Fibroblast of lung (primary cell): ENCODE data around the gene ARHGAP18. TPM values are rescaled to one million over a fixed set of nuclear protein-coding genes. Genes with fewer than 3 reads are reported as not detected.

Source experiments
- DNase-seq, 2 donors: peaks; one replicate each; pipeline versions ENCODE4 v3.0.0 to v3.0.0-alpha.2; 2010; ENCODE audit warnings: low read depth in 2 of 2
- H2AFZ ChIP-seq: 2 replicates; pipeline ENCODE4 v1.5.1; 2012; ENCODE audit warnings: low read length, control low read depth, inconsistent platforms
- H3K27ac ChIP-seq: 2 replicates; pipeline ENCODE4 v1.5.1; 2011; ENCODE audit warnings: low read length, control low read depth; ENCODE audit not compliant: insufficient read depth
- H3K27me3 ChIP-seq: 2 replicates; pipeline ENCODE4 v1.5.1; 2011; ENCODE audit warnings: mild to moderate bottlenecking, low read length; ENCODE audit not compliant: control insufficient read depth, insufficient read depth
- H3K36me3 ChIP-seq: 2 replicates; pipeline ENCODE4 v1.5.1; 2011; ENCODE audit warnings: low read length; ENCODE audit not compliant: control insufficient read depth, insufficient read depth
- H3K4me1 ChIP-seq: 2 replicates; pipeline ENCODE4 v1.5.1; 2011; ENCODE audit warnings: low read length; ENCODE audit not compliant: control insufficient read depth, insufficient read depth; ENCODE audit errors: extremely low read depth
- H3K4me2 ChIP-seq: 2 replicates; pipeline ENCODE4 v1.5.1; 2011; ENCODE audit warnings: low read length, control low read depth; ENCODE audit not compliant: insufficient read depth; ENCODE audit errors: extremely low read depth
- H3K4me3 ChIP-seq, 4 experiments: fragments of 200-600 bp in 1 of 4; sonication (generic) in 1 of 4; replicated peaks in 1 of 4; 2 replicates each; pipeline ENCODE4 v1.5.1; 2011 to 2016; ENCODE audit warnings: low read length in 4 of 4, low read depth in 3 of 4, mild to moderate bottlenecking in 3 of 4, control low read depth in 2 of 4, inconsistent platforms in 1 of 4, mixed read lengths in 1 of 4; ENCODE audit not compliant: insufficient read depth in 1 of 4; ENCODE audit errors: control extremely low read depth in 1 of 4
- H3K79me2 ChIP-seq: 2 replicates; pipeline ENCODE4 v1.5.1; 2012; ENCODE audit warnings: mild to moderate bottlenecking, low read length, inconsistent platforms; ENCODE audit not compliant: control insufficient read depth, insufficient read depth
- H3K9ac ChIP-seq: 2 replicates; pipeline ENCODE4 v1.5.1; 2011; ENCODE audit warnings: mild to moderate bottlenecking, low read length, control low read depth; ENCODE audit not compliant: insufficient read depth
- H3K9me3 ChIP-seq: 2 replicates; pipeline ENCODE4 v1.5.1; 2012; ENCODE audit warnings: low read depth, low read length; ENCODE audit not compliant: control insufficient read depth, insufficient read depth
- H4K20me1 ChIP-seq: 2 replicates; pipeline ENCODE4 v1.5.1; 2011; ENCODE audit warnings: low read length; ENCODE audit not compliant: control insufficient read depth, insufficient read depth; ENCODE audit errors: extremely low read depth
- EZH2 ChIP-seq: IDR thresholded peaks from 2 replicates; pipeline ENCODE4 v1.5.1; 2012; ENCODE audit warnings: low read length, control low read depth, mild to moderate bottlenecking; ENCODE audit errors: missing control alignments
- polyA plus RNA-seq, 2 donors: library from polyadenylated mRNA; depleted of rRNA in 1 of 2; stranded (reverse) in 1 of 2; unstranded in 1 of 2; fragments of >200 nt; gene quantifications; 2 replicates each; pipeline ENCODE4 v1.2.1, GENCODE V29; 2011 to 2012; ENCODE audit warnings: missing spikeins in 1 of 2
- total RNA-seq: library from RNA; depleted of rRNA; stranded (reverse); fragments of >200 nt; gene quantifications from 2 replicates; pipeline ENCODE4 v1.2.1, GENCODE V29; 2014
- TF ChIP-seq, protein P1 (sequence below), 2 donors: IDR thresholded peaks in 1 of 2; conservative IDR thresholded peaks in 1 of 2; 1 replicate in 1 of 2; 2 replicates in 1 of 2; pipeline ENCODE4 v1.5.1; 2011 to 2012; ENCODE audit warnings: low read length in 2 of 2, control low read depth in 1 of 2, inconsistent platforms in 1 of 2, low read depth in 1 of 2, mild to moderate bottlenecking in 1 of 2

The ARHGAP18 gene
- total and polyA plus RNA-seq, 2 donors (not counting 1 experiment from before 2014, with no cell fraction given) = 18.6 to 38.3 TPM

- Histone ChIP-seq H3K36me3 (no peaks in the 10 kb centered on the region), H3K27me3 (no peaks in the 10 kb centered on the region), H3K4me2 (no peak overlapping the region), H3K4me1 (no peaks in the 10 kb centered on the region), H4K20me1 (no peaks in the 10 kb centered on the region), H3K9me3 (no peaks in the 10 kb centered on the region), H3K79me2 (no peaks in the 10 kb centered on the region), H2AFZ (no peak overlapping the region), H3K27ac (no peak overlapping the region), H3K4me3 (no peak overlapping the region), H3K9ac (no peak overlapping the region)
- TF ChIP-seq EZH2 = no peak
- TF ChIP-seq, protein P1, sequence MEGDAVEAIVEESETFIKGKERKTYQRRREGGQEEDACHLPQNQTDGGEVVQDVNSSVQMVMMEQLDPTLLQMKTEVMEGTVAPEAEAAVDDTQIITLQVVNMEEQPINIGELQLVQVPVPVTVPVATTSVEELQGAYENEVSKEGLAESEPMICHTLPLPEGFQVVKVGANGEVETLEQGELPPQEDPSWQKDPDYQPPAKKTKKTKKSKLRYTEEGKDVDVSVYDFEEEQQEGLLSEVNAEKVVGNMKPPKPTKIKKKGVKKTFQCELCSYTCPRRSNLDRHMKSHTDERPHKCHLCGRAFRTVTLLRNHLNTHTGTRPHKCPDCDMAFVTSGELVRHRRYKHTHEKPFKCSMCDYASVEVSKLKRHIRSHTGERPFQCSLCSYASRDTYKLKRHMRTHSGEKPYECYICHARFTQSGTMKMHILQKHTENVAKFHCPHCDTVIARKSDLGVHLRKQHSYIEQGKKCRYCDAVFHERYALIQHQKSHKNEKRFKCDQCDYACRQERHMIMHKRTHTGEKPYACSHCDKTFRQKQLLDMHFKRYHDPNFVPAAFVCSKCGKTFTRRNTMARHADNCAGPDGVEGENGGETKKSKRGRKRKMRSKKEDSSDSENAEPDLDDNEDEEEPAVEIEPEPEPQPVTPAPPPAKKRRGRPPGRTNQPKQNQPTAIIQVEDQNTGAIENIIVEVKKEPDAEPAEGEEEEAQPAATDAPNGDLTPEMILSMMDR (conservative IDR thresholded peaks at IDR 0.05 in 1 of 2, IDR thresholded peaks at IDR 0.05 in 1 of 2; ENCODE audit: low read depth in 1 of 2, low read length in 2 of 2) = no peak
- no peak for DNase-seq
Observed at GRCh38 chr6:129608886-129609537, 101.0 kb downstream of the ARHGAP18 start.

DNA sequence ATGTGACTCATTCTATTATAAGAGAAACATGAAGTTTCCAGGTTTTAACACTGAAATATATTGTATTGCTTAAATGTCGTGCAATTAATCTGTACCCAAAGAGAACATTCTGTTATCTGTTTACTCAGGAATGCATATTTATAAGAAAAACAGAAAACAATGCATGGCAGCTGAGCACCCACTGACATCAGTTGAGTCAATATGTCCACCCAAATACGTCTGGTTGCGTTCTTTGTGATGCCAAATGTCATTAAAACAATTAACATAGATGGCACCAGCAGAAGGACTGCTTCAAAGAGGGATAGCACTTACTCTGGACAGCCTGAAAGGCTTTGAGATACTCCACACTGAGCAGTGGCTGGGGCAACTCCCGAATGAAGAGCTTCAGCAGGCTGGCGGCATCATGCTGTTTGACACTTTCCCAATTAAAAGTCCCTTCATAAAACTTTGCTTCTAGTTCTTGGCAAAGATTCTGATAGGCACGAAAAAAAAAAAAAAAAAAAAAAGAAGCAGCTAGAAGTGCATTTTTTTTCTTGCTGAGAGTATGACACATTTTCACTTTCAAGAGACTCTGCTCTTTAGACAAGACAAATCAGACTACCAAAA is 102.3 kb downstream of the ARHGAP18 start:
- Histone ChIP-seq H3K27me3 (no peaks in the 10 kb centered on the region), H3K9me3 (no peaks in the 10 kb centered on the region), H2AFZ (no peak overlapping the region), H3K27ac (no peak overlapping the region), H3K9ac (no peak overlapping the region), H3K4me2 (no peak overlapping the region), H4K20me1 (no peaks in the 10 kb centered on the region), H3K79me2 (no peaks in the 10 kb centered on the region), H3K4me1 (no peaks in the 10 kb centered on the region), H3K4me3 (no peak overlapping the region), H3K36me3 (no peaks in the 10 kb centered on the region)
- TF ChIP-seq, protein P1 (conservative IDR thresholded peaks at IDR 0.05 in 1 of 2, IDR thresholded peaks at IDR 0.05 in 1 of 2; ENCODE audit: low read depth in 1 of 2, low read length in 2 of 2) = no peak
- no peak for TF ChIP-seq EZH2
- peak; percentile 38 to 47 for DNase-seq

- no peaks in the 10 kb centered on the region for H3K36me3 ChIP-seq
- no peaks in the 10 kb centered on the region for H3K79me2 ChIP-seq
- DNase-seq = peak; percentile 62 to 68
- H3K9ac ChIP-seq = no peak overlapping the region
- TF ChIP-seq, protein P1 (conservative IDR thresholded peaks at IDR 0.05 in 1 of 2, IDR thresholded peaks at IDR 0.05 in 1 of 2; ENCODE audit: low read depth in 1 of 2, low read length in 2 of 2) = no peak
- TF ChIP-seq EZH2 = no peak
- no peaks in the 10 kb centered on the region for H3K9me3 ChIP-seq
- H3K4me3 ChIP-seq = no peak overlapping the region
- no peak overlapping the region for H3K4me2 ChIP-seq
- H3K27me3 ChIP-seq = no peaks in the 10 kb centered on the region
- no peak overlapping the region for H3K27ac ChIP-seq
- no peaks in the 10 kb centered on the region for H4K20me1 ChIP-seq
- no peaks in the 10 kb centered on the region for H3K4me1 ChIP-seq
- H2AFZ ChIP-seq = no peak overlapping the region
Observed at GRCh38 chr6:129606664-129607063, 103.3 kb downstream of the ARHGAP18 start.
